Stimulated activated naive CD8-positive, alpha-beta T cell treated with anti-CD3 and anti-CD28 coated beads, Interleukin-15, amount 100 ng/mL, for 72 hours (primary cell): Measurements from ENCODE around the gene KCNC4.

Experiments
- ATAC-seq: fragments of 150-1000 bp; cut with Tn5 transposase; 2 replicates; pipeline ENCODE4 v1.10.0; 2021; ENCODE audit warnings: mild to moderate bottlenecking, moderate library complexity
- DNase-seq, 2 donors: peaks; one replicate each; pipeline ENCODE4 v3.0.0; 2021 to 2022
- H3K27ac Mint-ChIP-seq, 2 donors: one replicate each; pipeline ENCODE4 v1.8.0; 2022; ENCODE audit warnings: mild to moderate bottlenecking in 2 of 2, mixed read lengths in 2 of 2, moderate library complexity in 2 of 2
- H3K27me3 Mint-ChIP-seq: one replicate; pipeline ENCODE4 v1.8.0; 2022; ENCODE audit warnings: mixed read lengths
- H3K4me1 Mint-ChIP-seq: one replicate; pipeline ENCODE4 v1.8.0; 2022; ENCODE audit warnings: mild to moderate bottlenecking, mixed read lengths
- H3K4me3 Mint-ChIP-seq, 2 donors: one replicate each; pipeline ENCODE4 v1.8.0; 2022; ENCODE audit warnings: mild to moderate bottlenecking in 2 of 2, mixed read lengths in 2 of 2, moderate library complexity in 1 of 2
- H3K9me3 Mint-ChIP-seq, 2 donors: one replicate each; pipeline ENCODE4 v1.8.0; 2022; ENCODE audit warnings: mixed read lengths in 2 of 2

The KCNC4 gene

DNA sequence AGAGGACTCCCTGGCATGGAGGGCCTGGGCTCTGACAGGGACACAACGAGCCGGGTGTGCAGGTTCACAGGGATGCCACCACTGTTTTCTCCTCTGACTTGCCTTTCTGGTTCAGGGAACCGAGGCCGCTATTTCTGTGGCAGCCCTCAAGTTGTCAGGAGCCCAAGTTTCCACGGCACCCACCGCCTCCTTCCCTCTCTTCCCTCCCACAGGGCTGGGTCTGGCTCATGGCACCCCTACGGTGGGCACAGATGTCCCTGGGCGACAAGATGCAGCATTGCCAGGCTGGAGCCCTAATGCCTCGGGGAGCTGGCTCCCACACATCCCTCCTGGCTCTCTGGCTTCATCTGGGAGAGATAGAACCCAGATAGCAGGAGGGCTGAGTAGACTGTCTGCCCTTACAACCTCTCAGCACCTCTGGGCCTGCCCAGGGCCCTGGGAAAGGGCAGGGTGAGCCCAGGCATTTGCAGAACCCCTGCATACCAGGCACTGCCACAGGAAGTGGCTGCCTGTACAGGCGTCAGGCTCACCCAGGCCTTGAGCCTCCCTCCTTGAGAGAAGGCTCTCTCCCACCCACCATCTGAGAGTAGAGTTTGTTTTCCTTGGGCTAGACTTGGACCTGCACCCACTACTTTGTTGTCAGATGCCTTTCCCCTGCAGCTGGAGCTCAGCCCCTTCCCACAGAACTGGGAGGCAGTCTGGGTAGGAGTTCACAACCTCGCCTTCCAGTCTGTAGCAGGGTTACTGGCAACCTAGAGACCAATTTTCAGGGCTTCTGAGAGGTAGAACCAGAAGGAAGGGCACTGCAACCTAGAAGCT, 20.5 kb downstream of the KCNC4 start:
- ATAC-seq (no peak), DNase-seq (no peak)
- Mint-ChIP-seq H3K27ac (peak overlapping the region in 1 of 2 donors; percentile 83), H3K4me1 (peaks cover 21% of the 10 kb centered on the region), H3K9me3 (no peaks in the 10 kb centered on the region), H3K4me3 (no peak overlapping the region), H3K27me3 (no peaks in the 10 kb centered on the region)

DNA sequence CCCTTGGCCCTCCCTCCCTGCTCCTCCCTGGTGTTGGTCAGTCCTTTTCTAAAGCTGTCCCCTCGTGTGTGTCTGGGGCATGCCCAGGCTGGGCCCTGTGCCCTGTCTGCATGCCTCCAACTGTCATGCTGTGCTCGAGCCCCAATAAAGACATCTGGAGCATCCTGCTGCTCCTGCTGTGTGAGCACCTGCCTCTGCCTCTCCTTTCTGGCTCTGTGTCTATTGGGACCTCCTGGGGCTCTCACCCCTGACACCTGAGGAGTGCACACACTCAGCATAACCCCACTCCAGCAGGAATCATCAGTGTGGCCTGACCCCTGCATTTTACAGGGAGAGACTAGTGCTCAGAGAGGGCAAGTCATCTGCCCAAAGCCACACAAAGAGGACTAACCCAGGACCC, 23.7 kb downstream of the KCNC4 start:
- Mint-ChIP-seq H3K9me3 (peaks cover 0 to 2% of the 10 kb centered on the region in 2 donors), H3K4me1 (peaks cover 54% of the 10 kb centered on the region), H3K27ac (peak overlapping the region; percentile 63 to 79), H3K27me3 (no peaks in the 10 kb centered on the region), H3K4me3 (no peak overlapping the region)
- ATAC-seq: no peak
- no peak for DNase-seq

DNA sequence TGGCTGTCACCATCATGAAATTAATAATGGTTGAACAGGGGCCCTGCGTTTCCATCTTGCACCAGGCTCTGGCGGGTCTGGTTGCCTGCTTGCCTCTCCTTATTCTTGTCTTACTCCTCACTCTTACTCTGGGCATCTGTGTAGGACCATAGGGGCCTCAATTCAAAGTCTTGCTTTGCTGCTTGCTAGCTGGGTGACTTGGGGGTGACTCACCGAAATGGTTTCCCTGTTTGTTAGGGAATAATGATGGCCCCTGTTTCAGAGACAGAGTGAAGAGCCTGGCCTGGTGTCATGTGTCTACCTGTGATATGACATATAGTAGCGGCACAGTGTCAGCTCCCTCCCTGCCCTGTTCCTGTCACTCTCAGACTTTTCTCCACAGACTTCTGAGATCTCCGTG, 24.6 kb downstream of the KCNC4 start:
- DNase-seq: no peak
- Mint-ChIP-seq H3K4me3 (peak overlapping the region in 1 of 2 donors; percentile 20), H3K27ac (peak overlapping the region; percentile 84 to 96), H3K4me1 (peaks cover 62% of the 10 kb centered on the region), H3K27me3 (no peaks in the 10 kb centered on the region), H3K9me3 (peaks cover 0 to 5% of the 10 kb centered on the region in 2 donors)
- ATAC-seq: no peak

DNA sequence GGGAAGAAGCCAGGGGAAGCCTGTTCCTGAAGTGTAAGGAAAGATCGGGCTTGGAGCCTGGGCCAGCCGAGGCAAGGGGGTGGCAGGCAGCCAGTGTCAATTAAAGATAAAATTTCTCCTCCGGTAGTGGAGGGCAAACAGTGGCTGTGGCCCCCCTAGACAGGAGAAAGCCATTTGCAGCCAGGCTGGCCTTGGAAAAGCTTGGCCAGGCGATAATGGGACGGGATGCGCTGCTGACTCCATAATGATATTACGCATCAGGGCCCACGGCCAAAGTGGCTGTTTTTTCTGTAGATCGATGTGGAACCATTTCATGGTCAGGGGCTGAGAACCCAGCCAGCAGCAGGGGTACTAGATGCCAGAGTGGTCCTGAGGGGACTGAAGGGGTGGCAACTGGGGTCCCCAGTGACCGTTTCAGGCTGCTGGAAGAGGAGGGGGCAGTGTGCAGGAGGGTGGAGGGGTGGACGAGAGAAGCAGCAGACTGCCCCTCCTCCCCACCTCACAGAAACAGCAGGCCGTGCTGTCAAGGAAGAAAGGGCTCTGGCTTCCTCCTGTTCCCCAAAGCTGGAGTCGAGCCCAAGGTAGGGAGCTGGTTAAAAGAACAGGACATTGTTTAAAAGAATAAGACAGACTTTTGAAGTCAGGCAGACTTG, 25.2 kb downstream of the KCNC4 start:
- peak overlapping the region; percentile 27 to 49 for H3K4me3 Mint-ChIP-seq
- ATAC-seq: no peak
- peaks cover 0 to 5% of the 10 kb centered on the region in 2 donors for H3K9me3 Mint-ChIP-seq
- H3K4me1 Mint-ChIP-seq: peaks cover 68% of the 10 kb centered on the region
- H3K27me3 Mint-ChIP-seq: no peaks in the 10 kb centered on the region
- no peak for DNase-seq
- H3K27ac Mint-ChIP-seq: peak overlapping the region; percentile 84 to 96

DNA sequence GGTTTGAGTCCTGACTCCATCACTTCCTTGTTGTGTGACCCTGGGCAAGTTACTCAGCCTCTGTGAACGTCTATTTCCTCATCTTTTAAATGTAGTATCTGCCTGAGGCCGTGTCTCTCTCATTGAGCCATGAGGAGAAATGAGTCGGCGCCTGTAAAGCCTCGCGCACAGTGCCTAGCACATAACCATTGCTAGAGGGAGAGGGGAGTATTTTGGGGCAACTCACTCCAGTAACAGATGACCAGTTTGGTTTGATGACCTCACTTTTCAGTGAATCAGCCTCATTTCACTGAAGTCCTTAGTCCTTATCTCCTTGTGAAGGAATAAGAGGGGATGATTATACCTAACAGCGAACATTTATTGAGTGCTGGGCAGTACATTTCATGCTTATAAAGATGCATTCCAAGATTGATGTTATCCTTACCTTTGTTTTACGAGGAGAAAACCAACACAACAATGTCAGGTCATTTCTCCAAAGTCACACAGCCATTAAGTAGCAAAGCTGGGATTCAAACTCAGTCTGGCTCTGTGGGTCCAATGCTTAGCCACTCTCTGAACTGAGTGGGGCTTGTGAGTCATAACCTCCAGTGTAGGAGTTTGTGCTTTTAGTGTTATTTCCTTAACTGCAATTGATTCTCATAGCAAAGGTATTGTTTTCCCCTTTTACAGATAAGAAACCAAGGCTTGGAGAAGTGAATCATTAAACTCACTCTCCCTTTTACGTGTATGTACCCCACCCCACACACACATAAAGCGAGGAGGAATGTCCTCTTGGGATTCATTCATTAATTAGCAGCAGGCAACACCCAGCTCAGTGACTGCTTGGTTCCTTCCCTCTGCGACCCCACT, 25.9 kb downstream of the KCNC4 start:
- Mint-ChIP-seq H3K9me3 (peaks cover 0 to 5% of the 10 kb centered on the region in 2 donors), H3K27ac (peak overlapping the region; percentile 68 to 96), H3K4me3 (peak overlapping the region in 1 of 2 donors; percentile 49), H3K4me1 (peaks cover 70% of the 10 kb centered on the region), H3K27me3 (no peaks in the 10 kb centered on the region)
- peak in 1 of 2 donors; percentile 67 for DNase-seq
- ATAC-seq: peak; percentile 89

DNA sequence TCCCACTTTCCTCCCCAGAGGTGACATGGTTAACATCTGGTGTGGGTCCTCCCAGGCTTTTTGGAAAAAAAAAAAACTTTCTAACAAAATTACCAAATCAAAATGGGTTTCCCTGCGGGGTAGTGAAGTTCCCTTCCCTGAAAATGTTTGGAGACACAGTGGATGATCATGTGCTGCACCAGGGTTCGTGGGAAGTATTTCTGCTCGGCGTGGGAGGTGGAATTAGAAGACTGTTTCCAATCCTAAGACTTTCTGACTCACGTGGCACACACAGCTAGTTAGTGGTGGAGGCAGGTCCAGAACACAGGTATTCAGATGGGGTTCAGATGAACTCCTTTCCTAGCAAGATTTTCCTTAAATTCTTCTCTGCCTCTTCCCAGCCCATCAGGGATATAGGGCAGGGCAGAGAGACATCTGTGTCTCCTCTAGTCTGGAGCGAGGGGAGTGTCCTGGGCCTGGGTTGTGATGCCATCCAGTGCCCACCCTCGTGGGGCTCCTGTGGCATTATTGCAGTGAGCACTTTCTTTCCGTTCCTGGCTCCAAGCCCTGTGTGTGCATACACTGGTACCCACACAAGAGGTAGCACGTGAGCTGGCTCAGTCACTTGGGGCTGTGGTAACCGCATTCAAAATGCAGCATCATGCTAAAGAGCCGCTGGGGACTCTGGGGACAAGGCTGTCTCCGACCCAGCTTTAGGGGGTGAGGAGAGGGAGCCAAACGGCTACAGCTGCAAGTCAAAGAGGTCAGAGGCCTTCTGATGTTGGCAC, 27.5 kb downstream of the KCNC4 start:
- peaks cover 70% of the 10 kb centered on the region for H3K4me1 Mint-ChIP-seq
- H3K9me3 Mint-ChIP-seq: peaks cover 0 to 5% of the 10 kb centered on the region in 2 donors
- no peak overlapping the region for H3K4me3 Mint-ChIP-seq
- H3K27ac Mint-ChIP-seq: no peak overlapping the region
- DNase-seq: no peak
- no peaks in the 10 kb centered on the region for H3K27me3 Mint-ChIP-seq
- ATAC-seq: no peak

DNA sequence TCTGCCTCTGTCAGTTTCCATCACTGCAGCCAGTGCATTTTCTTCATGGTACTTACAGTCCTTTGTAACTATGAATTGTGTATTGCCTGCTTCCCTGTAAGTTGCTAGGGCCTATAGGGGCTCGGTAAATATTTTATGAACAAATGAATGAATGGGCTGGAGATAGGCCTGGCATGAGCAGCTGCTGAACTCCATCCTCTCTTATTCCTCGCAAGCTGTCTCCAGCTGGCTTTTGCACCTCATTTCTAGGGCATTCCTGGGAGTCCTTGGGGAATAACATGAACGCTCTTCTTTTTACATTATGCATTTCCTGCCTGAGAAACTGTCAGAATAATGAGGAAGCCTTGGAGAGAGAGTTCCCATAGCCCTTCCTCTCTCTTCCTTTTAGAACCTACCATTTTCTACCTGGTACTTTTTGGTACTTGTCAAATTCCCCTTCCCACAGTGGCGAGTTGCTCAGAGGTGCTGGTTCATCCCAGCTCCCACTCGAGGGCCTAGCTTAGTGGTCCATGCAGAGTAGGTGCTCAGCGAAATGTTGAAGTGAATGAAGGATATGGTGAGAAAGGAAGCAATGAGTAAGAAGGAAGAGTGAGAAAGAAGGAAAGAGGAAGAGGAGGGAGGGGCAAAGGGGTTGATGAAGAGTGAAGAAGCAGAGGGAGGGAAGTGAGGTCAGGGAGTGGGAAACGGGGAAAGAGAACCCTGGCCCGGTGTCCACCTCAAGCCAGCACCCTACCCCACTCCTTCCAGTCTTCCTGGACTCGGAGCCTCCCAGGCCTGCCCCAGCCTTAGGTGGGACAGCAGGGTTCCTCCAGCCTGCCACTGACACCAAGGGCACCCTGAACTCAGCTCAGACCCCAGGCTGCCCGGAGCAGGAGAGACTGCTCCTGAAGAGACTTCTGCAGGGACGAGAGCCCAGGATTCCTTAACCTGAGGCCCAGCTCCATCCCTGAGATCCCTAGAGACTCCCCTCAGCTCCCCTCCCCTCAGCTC, 29.6 kb downstream of the KCNC4 start:
- Mint-ChIP-seq H3K4me1 (peaks cover 68% of the 10 kb centered on the region), H3K27ac (peak overlapping the region; percentile 21 to 88), H3K4me3 (peak overlapping the region in 1 of 2 donors; percentile 56), H3K9me3 (peaks cover 0 to 5% of the 10 kb centered on the region in 2 donors), H3K27me3 (no peaks in the 10 kb centered on the region)
- no peak for DNase-seq
- no peak for ATAC-seq

DNA sequence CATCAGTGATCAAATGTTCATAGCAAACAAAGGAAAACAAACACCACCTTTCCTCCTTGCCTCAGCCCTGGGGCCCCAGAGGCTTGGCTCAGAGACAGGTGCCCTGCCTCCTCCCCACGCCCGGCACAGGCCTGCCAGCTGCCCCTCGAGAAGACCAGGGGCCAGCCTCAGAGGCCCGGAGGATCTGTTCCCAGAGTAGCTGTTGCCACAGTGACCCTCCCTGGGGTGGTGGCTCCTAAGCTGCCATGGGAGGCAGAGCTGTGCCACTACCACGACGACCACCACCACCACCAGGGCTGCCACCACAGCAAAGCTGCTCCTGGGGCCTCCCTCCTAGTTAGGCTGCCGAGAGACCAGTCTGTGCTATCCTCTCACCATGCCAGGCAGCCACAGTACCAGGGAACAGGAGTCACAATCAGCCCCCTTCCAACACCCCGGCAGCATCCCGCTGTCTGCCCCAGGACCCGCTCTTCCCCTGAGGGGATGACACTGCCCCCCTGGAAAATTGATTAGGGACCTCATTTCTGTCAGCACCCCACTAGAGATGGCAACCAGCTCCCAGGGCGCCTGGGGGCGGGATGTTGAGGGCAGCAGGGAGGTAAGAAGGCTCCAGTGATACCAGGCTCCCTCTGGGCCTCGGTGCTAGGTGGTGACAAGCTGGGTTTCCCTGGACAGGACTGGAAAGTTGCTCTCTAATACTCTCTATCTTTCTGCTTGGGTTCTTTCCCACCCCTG, 30.5 kb downstream of the KCNC4 start:
- DNase-seq (no peak), ATAC-seq (no peak)
- Mint-ChIP-seq H3K27me3 (no peaks in the 10 kb centered on the region), H3K9me3 (peaks cover 0 to 5% of the 10 kb centered on the region in 2 donors), H3K4me3 (no peak overlapping the region), H3K27ac (peak overlapping the region in 1 of 2 donors; percentile 35), H3K4me1 (peaks cover 59% of the 10 kb centered on the region)

DNA sequence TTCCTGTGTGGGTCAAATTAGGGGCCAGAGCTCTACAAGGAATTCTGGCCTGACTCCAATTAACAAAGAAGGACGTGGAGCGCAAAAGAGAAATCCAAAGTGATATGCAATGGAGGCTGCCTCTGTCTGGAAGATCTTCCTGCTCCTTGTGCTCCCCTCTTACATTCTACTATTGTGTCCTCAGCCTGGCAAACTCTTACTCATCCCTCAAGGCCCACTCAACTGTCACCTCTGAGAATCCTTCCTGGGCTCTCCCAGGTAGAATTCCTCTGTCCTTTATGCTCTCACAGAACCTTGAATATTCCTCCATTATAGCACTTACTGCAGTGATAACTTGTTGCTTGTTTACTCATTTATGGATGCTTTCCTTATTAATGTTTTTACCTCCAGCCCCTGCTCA, 31.4 kb downstream of the KCNC4 start:
- Mint-ChIP-seq H3K4me3 (no peak overlapping the region), H3K9me3 (peaks cover 0 to 5% of the 10 kb centered on the region in 2 donors), H3K4me1 (peaks cover 50% of the 10 kb centered on the region), H3K27me3 (no peaks in the 10 kb centered on the region), H3K27ac (no peak overlapping the region)
- ATAC-seq (no peak), DNase-seq (no peak)

DNA sequence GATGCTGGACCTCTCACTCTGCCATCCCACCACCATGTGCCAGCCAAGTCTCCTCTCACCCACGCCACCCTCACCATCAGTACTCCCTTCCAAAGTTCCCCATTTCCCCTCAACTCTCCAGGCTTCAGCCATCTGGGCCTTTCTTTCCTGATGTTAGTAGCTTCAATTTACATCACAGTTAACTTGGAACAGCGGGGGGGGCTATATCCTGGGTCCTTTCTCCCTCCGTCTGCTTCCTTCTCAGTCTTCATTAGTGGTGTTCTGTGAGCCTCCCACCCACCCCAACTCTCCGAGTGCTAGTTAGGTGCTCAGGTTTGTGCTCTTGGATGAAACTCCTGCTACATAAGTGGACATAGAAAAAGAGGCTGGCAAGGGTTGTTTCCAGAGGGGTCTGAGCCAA, 31.9 kb downstream of the KCNC4 start:
- Mint-ChIP-seq H3K4me1 (peaks cover 45% of the 10 kb centered on the region), H3K27me3 (no peaks in the 10 kb centered on the region), H3K9me3 (peaks cover 0 to 5% of the 10 kb centered on the region in 2 donors), H3K27ac (no peak overlapping the region), H3K4me3 (no peak overlapping the region)
- ATAC-seq (no peak), DNase-seq (no peak)

DNA sequence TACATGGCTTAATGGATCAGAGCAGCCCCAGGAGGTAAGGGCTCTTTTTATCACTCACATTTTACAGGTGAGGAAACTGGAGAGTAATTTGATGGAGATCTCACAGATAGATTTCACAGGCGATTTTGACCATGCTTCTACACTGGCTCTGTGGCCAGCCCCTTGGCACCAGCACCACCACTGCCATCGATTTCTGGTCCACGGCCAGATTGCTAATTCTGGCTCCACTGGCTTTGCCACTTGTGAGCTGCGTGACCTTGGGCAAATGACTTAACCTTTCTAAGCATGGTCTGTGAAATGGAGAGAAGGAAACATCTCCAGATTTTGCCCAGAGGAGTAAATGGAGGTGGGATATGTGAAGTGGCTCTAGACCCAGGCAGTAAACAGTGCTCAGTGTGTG, 32.6 kb downstream of the KCNC4 start:
- Mint-ChIP-seq H3K9me3 (peaks cover 0 to 5% of the 10 kb centered on the region in 2 donors), H3K27me3 (no peaks in the 10 kb centered on the region), H3K4me1 (peaks cover 38% of the 10 kb centered on the region), H3K27ac (no peak overlapping the region), H3K4me3 (no peak overlapping the region)
- no peak for ATAC-seq
- DNase-seq: no peak

DNA sequence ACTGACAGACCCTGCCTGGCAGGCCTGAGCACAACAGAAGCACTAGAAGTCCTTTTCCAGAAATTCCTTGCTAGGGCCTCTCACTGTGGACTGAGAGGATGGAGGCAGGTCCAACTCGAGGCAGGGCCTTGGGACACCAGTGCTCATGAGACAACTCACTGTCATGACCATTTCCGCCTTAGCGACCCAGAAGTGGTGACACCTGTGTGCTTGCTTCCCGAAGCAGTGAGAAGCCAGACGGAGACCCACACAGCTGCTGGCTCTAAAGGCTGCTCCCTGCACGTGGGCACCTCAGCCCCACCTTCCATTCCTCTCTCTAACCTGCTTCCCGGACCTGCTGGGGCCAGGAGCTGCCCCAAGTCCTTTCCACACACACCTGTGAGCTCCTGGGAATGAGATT, 33.0 kb downstream of the KCNC4 start:
- ATAC-seq: no peak
- H3K9me3 Mint-ChIP-seq: peaks cover 0 to 5% of the 10 kb centered on the region in 2 donors

DNA sequence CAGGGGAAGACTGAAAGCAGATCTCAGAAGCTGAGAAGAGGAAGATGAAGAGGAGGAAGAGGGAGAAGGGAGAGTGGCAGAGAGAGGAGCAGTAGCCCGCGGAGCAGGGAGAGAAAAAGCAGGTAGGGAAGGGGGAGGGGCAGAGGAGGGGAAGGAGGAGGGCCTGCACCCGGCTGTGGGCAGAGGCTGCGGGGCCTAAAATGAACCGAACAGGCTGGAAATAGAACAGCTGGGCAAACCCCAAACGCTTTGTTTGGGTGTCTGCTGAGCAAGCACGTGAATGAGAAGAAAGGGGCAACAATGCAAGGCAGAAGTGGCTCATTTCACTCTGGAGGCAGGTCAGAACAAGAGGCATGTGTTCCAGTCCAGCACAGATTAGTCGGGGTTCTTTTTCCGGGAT, 33.5 kb downstream of the KCNC4 start:
- Mint-ChIP-seq H3K4me1 (peaks cover 30% of the 10 kb centered on the region), H3K4me3 (peak overlapping the region; percentile 5 to 28), H3K9me3 (peaks cover 0 to 5% of the 10 kb centered on the region in 2 donors), H3K27me3 (no peaks in the 10 kb centered on the region), H3K27ac (peak overlapping the region; percentile 34 to 91)
- ATAC-seq (peak; percentile 64), DNase-seq (peak in 1 of 2 donors; percentile 20)

More for the DNA sequence above, 33.0 kb downstream of the KCNC4 start:
- peak overlapping the region; percentile 5 to 28 for H3K4me3 Mint-ChIP-seq
- peak overlapping the region in 1 of 2 donors; percentile 91 for H3K27ac Mint-ChIP-seq
- H3K27me3 Mint-ChIP-seq: no peaks in the 10 kb centered on the region
- no peak for DNase-seq
- H3K4me1 Mint-ChIP-seq: peaks cover 34% of the 10 kb centered on the region
